HepG2 (cell line): ENCODE measurements around the gene HOXD8. TPM values are rescaled to one million over a fixed set of nuclear protein-coding genes. Genes with fewer than 3 reads are reported as not detected.

ENCODE experiments used
- ATAC-seq: fragments of 200-7000 bp; cut with Tn5 transposase; 3 replicates; pipeline ENCODE4 v1.9.1; 2020; ENCODE audit warnings: mild to moderate bottlenecking, moderate library complexity
- BruUV-seq: library from RNA; stranded (reverse); fragments of 400-500 nt; replicated peaks from 2 replicates; lab custom pipeline; 2021; lab: Mats Ljungman, UMichigan
- CTCF ChIA-PET: fragments of 300-600 bp; formaldehyde crosslinking; extraction: SDS; loops from one replicate; lab custom pipeline; 2021; ENCODE audit warnings: low total read pairs, inconsistent platforms, low intra/inter-chr PET ratio; lab: Yijun Ruan, JAX
- POLR2A ChIA-PET: fragments of 350-600 bp; sonication (Branson Sonifier 250); formaldehyde crosslinking; loops from one replicate; lab custom pipeline; 2020; ENCODE audit warnings: antibody characterized with exemption, inconsistent platforms; lab: Yijun Ruan, JAX
- DNase-seq: peaks from one replicate; pipeline ENCODE4 v3.0.0-alpha.2; 2015; ENCODE audit warnings: low spot score
- FAIRE-seq: peaks from 3 replicates; lab custom pipeline; 2011; peaks lifted over from hg19 to GRCh38; lab: Jason Lieb, UNC
- H2AFZ ChIP-seq: one replicate; pipeline ENCODE4 v1.6.1; 2011; ENCODE audit warnings: low read length, inconsistent platforms
- H3K27ac ChIP-seq: fragments of 300-600 bp; 3 replicates; pipeline ENCODE4 v1.8.0; 2011; ENCODE audit warnings: mixed run types, mild to moderate bottlenecking, mixed read lengths, low read length, inconsistent platforms; ENCODE audit not compliant: insufficient read depth; ENCODE audit errors: extremely low read length
- H3K27me3 ChIP-seq, 2 experiments: fragments of 200-600 bp in 1 of 2; 2 replicates in 1 of 2; 3 replicates in 1 of 2; pipeline versions ENCODE4 v1.6.0 to v1.8.0; 2011; ENCODE audit warnings: low read length in 2 of 2, mild to moderate bottlenecking in 2 of 2, moderate library complexity in 2 of 2, inconsistent platforms in 1 of 2; ENCODE audit not compliant: insufficient read depth in 2 of 2, control insufficient read depth in 1 of 2
- H3K36me3 ChIP-seq, 2 experiments: fragments of 200-600 bp in 1 of 2; replicated peaks in 1 of 2; 2 replicates in 1 of 2; 3 replicates in 1 of 2; pipeline versions ENCODE4 v1.5.1 to v1.8.0; 2011; ENCODE audit warnings: low read length in 2 of 2, inconsistent platforms in 1 of 2; ENCODE audit not compliant: insufficient read depth in 2 of 2, control insufficient read depth in 1 of 2
- H3K4me1 ChIP-seq: 2 replicates; pipeline ENCODE4 v1.5.1; 2012; ENCODE audit warnings: low read length, inconsistent platforms; ENCODE audit not compliant: insufficient read depth
- H3K4me2 ChIP-seq: 2 replicates; pipeline ENCODE4 v1.6.0; 2011; ENCODE audit warnings: low read depth, low read length, inconsistent platforms
- H3K4me3 ChIP-seq, 3 experiments: fragments of 200-600 bp in 1 of 3; sonication (generic), shearing (Covaris generic) in 1 of 3; replicated peaks in 1 of 3; 2 replicates each; pipeline ENCODE4 v1.5.1; 2011 to 2016; ENCODE audit warnings: low read length in 3 of 3, inconsistent platforms in 2 of 3, low read depth in 2 of 3, mild to moderate bottlenecking in 2 of 3, control low read depth in 1 of 3, mixed read lengths in 1 of 3; ENCODE audit not compliant: insufficient read depth in 1 of 3
- H3K79me2 ChIP-seq: one replicate; pipeline ENCODE4 v1.6.1; 2011; ENCODE audit warnings: low read length, inconsistent platforms; ENCODE audit not compliant: insufficient read depth
- H3K9ac ChIP-seq: 2 replicates; pipeline ENCODE4 v1.6.0; 2011; ENCODE audit warnings: mild to moderate bottlenecking, low read depth, low read length, inconsistent platforms; ENCODE audit not compliant: insufficient read depth
- H3K9me3 ChIP-seq: 2 replicates; pipeline ENCODE4 v1.5.1; 2012; ENCODE audit warnings: mild to moderate bottlenecking, low read length
- H4K20me1 ChIP-seq: 2 replicates; pipeline ENCODE4 v1.6.0; 2011; ENCODE audit warnings: inconsistent platforms, mild to moderate bottlenecking, low read length, moderate library complexity; ENCODE audit not compliant: insufficient read depth
- CBX2 ChIP-seq, 2 experiments: fragments of 200-600 bp in 1 of 2; sonication (generic); formaldehyde crosslinking in 1 of 2; IDR thresholded peaks; 2 replicates each; pipeline versions ENCODE4 v1.7.0 to v1.8.1; 2018 to 2022; ENCODE audit warnings: low read depth in 2 of 2, low read length in 1 of 2, mild to moderate bottlenecking in 1 of 2, missing genetic modification reagents in 1 of 2
- GATAD2A ChIP-seq: IDR thresholded peaks from 2 replicates; pipeline ENCODE4 v1.6.1; 2016
- WGBS: methylation state at CpG from one replicate; pipeline ENCODE4 v1.1.6; 2017; ENCODE audit warnings: low lambda C conversion rate; 5-methylcytosine and 5-hydroxymethylcytosine counted together
- in situ Hi-C: cut with HindIII; loops from 2 replicates; pipeline ENCODE4 v1.10.0; 2017; ENCODE audit warnings: low pct_unique_long_range_greater_than_20kb; ENCODE audit not compliant: extremely low pct_ligation_motif_present
- intact Hi-C: fragments of 100-400 bp; cut with micrococcal nuclease; formaldehyde crosslinking; loops from one replicate; pipeline ENCODE4 v1.10.0; 2022; ENCODE audit not compliant: unreplicated experiment
- polyA plus RNA-seq, 8 experiments: library from polyadenylated mRNA; depleted of rRNA in 3 of 8; stranded (reverse) in 7 of 8; unstranded in 1 of 8; fragments of >200 nt; fragmentation: Illumina TruSeq in 4 of 8; extraction: Trizol in 4 of 8; gene quantifications; 2 replicates each; pipeline versions ENCODE4 v1.2.1 to v1.2.3, GENCODE V29; 2011 to 2016; ENCODE audit warnings: low read depth in 4 of 8, missing spikeins in 1 of 8, mixed read lengths in 1 of 8; ENCODE audit not compliant: insufficient read depth in 1 of 8
- total RNA-seq, 5 experiments: library from RNA; depleted of rRNA; stranded (reverse); fragments of >200 nt; fragmentation: Illumina TruSeq; extraction: Trizol; gene quantifications; 2 replicates each; pipeline ENCODE4 v1.2.3, GENCODE V29; 2016; ENCODE audit warnings: low read depth in 1 of 5
- TF ChIP-seq, protein P1 (sequence below), 2 experiments: sonication (generic) in 1 of 2; formaldehyde crosslinking in 1 of 2; IDR thresholded peaks; 2 replicates each; pipeline versions ENCODE4 v1.6.1 to v1.9.0; 2014 to 2022; ENCODE audit warnings: antibody characterized with exemption in 1 of 2, borderline replicate concordance in 1 of 2, inconsistent platforms in 1 of 2, low read depth in 1 of 2, missing genetic modification reagents in 1 of 2
- TF ChIP-seq, protein P2 (sequence below): IDR thresholded peaks from 2 replicates; pipeline ENCODE4 v1.6.1; 2016; ENCODE audit warnings: mild to moderate bottlenecking
- TF ChIP-seq, protein P3 (sequence below): sonication (generic); formaldehyde crosslinking; IDR thresholded peaks from 2 replicates; pipeline ENCODE4 v1.4.0; 2020; ENCODE audit warnings: missing genetic modification reagents, borderline replicate concordance

Gene HOXD8
- total and polyA plus RNA-seq, 2 of the 13 experiments (the other 11 are each of a cell fraction or from before 2014, with no cell fraction given) = not detected

DNA sequence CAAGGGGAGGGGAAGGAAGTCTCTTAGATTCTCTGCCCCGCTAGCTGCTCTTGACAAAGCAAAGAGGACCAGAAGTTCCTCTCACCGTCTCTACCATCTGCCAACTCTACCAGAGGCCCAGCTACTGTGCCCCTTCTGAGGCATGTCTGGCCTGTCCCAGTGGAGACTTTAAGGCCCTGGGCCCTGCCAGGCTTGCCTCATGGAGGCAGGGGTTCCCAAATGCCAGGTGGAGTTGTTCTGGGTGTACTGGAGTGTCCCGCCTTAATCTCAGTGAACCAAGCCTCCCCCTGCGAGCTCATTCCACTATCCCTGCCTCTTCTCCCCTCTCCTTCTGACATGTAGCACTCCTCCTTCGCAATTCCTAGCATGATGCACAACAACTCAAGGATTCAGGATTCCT is 27.7 kb upstream of the HOXD8 start (continued):
- TF ChIP-seq, protein P1, sequence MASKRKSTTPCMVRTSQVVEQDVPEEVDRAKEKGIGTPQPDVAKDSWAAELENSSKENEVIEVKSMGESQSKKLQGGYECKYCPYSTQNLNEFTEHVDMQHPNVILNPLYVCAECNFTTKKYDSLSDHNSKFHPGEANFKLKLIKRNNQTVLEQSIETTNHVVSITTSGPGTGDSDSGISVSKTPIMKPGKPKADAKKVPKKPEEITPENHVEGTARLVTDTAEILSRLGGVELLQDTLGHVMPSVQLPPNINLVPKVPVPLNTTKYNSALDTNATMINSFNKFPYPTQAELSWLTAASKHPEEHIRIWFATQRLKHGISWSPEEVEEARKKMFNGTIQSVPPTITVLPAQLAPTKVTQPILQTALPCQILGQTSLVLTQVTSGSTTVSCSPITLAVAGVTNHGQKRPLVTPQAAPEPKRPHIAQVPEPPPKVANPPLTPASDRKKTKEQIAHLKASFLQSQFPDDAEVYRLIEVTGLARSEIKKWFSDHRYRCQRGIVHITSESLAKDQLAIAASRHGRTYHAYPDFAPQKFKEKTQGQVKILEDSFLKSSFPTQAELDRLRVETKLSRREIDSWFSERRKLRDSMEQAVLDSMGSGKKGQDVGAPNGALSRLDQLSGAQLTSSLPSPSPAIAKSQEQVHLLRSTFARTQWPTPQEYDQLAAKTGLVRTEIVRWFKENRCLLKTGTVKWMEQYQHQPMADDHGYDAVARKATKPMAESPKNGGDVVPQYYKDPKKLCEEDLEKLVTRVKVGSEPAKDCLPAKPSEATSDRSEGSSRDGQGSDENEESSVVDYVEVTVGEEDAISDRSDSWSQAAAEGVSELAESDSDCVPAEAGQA (IDR thresholded peaks at IDR 0.05; ENCODE audit: low read depth) = no peak
- TF ChIP-seq, protein P1 (CRISPR knock-in tag; IDR thresholded peaks at IDR 0.05; ENCODE audit: borderline replicate concordance) = no peak
- TF ChIP-seq, protein P2, sequence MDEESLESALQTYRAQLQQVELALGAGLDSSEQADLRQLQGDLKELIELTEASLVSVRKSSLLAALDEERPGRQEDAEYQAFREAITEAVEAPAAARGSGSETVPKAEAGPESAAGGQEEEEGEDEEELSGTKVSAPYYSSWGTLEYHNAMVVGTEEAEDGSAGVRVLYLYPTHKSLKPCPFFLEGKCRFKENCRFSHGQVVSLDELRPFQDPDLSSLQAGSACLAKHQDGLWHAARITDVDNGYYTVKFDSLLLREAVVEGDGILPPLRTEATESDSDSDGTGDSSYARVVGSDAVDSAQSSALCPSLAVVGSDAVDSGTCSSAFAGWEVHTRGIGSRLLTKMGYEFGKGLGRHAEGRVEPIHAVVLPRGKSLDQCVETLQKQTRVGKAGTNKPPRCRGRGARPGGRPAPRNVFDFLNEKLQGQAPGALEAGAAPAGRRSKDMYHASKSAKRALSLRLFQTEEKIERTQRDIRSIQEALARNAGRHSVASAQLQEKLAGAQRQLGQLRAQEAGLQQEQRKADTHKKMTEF = no peak
- no peak for TF ChIP-seq GATAD2A
- TF ChIP-seq, all 625 proteins: peak for 0

DNA sequence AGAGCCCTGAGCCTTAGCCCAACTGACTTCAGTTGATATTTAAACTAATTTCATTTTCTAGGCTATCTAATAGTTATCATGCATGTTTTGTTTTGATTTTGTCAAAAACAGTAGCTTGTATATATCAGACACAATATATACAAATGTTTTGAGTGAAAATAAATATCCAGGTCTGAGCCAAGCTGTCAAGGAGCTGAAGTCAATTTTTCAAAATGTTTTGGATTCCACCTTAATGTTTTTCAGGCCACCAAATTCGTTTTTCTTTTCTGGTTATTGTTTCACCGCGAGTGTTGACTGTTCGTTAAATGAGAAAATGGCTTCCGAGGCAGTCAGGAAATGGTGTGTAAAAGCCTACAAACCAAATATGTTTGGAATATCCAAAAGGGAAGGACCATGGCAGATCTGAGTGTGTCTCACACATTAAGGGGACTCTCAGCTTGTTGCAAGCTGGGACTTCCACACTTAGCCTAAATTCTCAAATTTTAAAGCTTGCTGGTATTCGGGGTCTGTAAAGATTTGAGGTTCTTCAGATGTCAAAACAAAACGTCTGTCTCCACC is 27.1 kb upstream of the HOXD8 start:
- DNase-seq = no peak
- in situ Hi-C loops (loop anchor here (10.0 kb wide), 1 partner anchor 1068 kb away; no protein-coding TSS in a partner anchor), intact Hi-C loops (no loop called here)
- TF ChIP-seq, protein P3, sequence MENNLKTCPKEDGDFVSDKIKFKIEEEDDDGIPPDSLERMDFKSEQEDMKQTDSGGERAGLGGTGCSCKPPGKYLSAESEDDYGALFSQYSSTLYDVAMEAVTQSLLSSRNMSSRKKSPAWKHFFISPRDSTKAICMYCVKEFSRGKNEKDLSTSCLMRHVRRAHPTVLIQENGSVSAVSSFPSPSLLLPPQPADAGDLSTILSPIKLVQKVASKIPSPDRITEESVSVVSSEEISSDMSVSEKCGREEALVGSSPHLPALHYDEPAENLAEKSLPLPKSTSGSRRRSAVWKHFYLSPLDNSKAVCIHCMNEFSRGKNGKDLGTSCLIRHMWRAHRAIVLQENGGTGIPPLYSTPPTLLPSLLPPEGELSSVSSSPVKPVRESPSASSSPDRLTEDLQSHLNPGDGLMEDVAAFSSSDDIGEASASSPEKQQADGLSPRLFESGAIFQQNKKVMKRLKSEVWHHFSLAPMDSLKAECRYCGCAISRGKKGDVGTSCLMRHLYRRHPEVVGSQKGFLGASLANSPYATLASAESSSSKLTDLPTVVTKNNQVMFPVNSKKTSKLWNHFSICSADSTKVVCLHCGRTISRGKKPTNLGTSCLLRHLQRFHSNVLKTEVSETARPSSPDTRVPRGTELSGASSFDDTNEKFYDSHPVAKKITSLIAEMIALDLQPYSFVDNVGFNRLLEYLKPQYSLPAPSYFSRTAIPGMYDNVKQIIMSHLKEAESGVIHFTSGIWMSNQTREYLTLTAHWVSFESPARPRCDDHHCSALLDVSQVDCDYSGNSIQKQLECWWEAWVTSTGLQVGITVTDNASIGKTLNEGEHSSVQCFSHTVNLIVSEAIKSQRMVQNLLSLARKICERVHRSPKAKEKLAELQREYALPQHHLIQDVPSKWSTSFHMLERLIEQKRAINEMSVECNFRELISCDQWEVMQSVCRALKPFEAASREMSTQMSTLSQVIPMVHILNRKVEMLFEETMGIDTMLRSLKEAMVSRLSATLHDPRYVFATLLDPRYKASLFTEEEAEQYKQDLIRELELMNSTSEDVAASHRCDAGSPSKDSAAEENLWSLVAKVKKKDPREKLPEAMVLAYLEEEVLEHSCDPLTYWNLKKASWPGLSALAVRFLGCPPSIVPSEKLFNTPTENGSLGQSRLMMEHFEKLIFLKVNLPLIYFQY (CRISPR knock-in tag) = no peak
- TF ChIP-seq CBX2 (IDR thresholded peaks at IDR 0.05; ENCODE audit: low read depth, low read length) = 0 out of 2 replicates have a peak, but pooled peaks have one; percentile 74
- no peak for TF ChIP-seq CBX2 (CRISPR knock-in tag; IDR thresholded peaks at IDR 0.05; ENCODE audit: low read depth)
- 3% methylated on average over 7 of the region's 7 CpGs for WGBS
- Histone ChIP-seq H2AFZ (no peak overlapping the region), H3K79me2 (no peaks in the 10 kb centered on the region), H3K9ac (no peak overlapping the region), H3K27ac (no peak overlapping the region), H3K9me3 (no peaks in the 10 kb centered on the region), H3K36me3 (no peaks in the 10 kb centered on the region), H3K4me1 (peaks cover 7% of the 10 kb centered on the region; the same call in 1 of the 2 replicates), H4K20me1 (no peaks in the 10 kb centered on the region; the same call in 1 of the 2 replicates), H3K4me2 (no peak overlapping the region), H3K27me3 (peaks cover 37 to 98% of the 10 kb centered on the region in 2 experiments), H3K4me3 (no peak overlapping the region)
- FAIRE-seq = no peak
- POLR2A ChIA-PET = no interaction called here
- CTCF ChIA-PET = no interaction called here
- no peak for ATAC-seq
- BruUV-seq = no TSS peak
